Measurements from ENCODE around the gene RBM34.

Gene RBM34

GRCh38 chr1:235138821-235139220 lies 22.2 kb downstream of the RBM34 start:
- DNase-seq (ENCODE audit: low read depth), result no peak
- H3K4me3 ChIP-seq (ENCODE audit: low read length), result no peak overlapping the region
- no peak for TF ChIP-seq CTCF (IDR thresholded peaks at IDR 0.05; ENCODE audit: insufficient read depth, low read depth, low read length, missing control alignments)

- no peak overlapping the region for H3K4me3 ChIP-seq (ENCODE audit: low read length)
- no peak for TF ChIP-seq CTCF (IDR thresholded peaks at IDR 0.05; ENCODE audit: insufficient read depth, low read depth, low read length, missing control alignments)
- DNase-seq (ENCODE audit: low read depth), result no peak
These were observed 24.9 kb downstream of the RBM34 start for GRCh38 chr1:235136111-235136510.

- no peak overlapping the region for H3K4me3 ChIP-seq (ENCODE audit: low read length)
- no peak for TF ChIP-seq CTCF (IDR thresholded peaks at IDR 0.05; ENCODE audit: insufficient read depth, low read depth, low read length, missing control alignments)
- DNase-seq (ENCODE audit: low read depth), result no peak
These were observed 26.9 kb downstream of the RBM34 start for GRCh38 chr1:235134171-235134570.

GRCh38 chr1:235133086-235133485 lies 28.0 kb downstream of the RBM34 start:
- no peak overlapping the region for H3K4me3 ChIP-seq (ENCODE audit: low read length)
- no peak for DNase-seq (ENCODE audit: low read depth)

GRCh38 chr1:235131961-235132360 lies 29.1 kb downstream of the RBM34 start:
- no peak overlapping the region for H3K4me3 ChIP-seq (ENCODE audit: low read length)
- DNase-seq (ENCODE audit: low read depth), result no peak
- TF ChIP-seq CTCF (IDR thresholded peaks at IDR 0.05; ENCODE audit: insufficient read depth, low read depth, low read length, missing control alignments), result no peak

More at GRCh38 chr1:235133086-235133485, 28.0 kb downstream of the RBM34 start:
- no peak for TF ChIP-seq CTCF (IDR thresholded peaks at IDR 0.05; ENCODE audit: insufficient read depth, low read depth, low read length, missing control alignments)

- no peak overlapping the region for H3K4me3 ChIP-seq (ENCODE audit: low read length)
- no peak for DNase-seq (ENCODE audit: low read depth)
- no peak for TF ChIP-seq CTCF (IDR thresholded peaks at IDR 0.05; ENCODE audit: insufficient read depth, low read depth, low read length, missing control alignments)
These were observed 30.2 kb downstream of the RBM34 start for GRCh38 chr1:235130766-235131270.

GRCh38 chr1:235129774-235130570 lies 31.1 kb downstream of the RBM34 start:
- H3K4me3 ChIP-seq (ENCODE audit: low read length), result no peak overlapping the region
- TF ChIP-seq CTCF (IDR thresholded peaks at IDR 0.05; ENCODE audit: insufficient read depth, low read depth, low read length, missing control alignments), result no peak
- DNase-seq (ENCODE audit: low read depth), result no peak
